NCI-H526 (cell line): ENCODE measurements around the gene CTNNBL1.
A peak's percentile ranks its signal among the peaks of the same experiment; 100 is the strongest.

Experiments used
- DNase-seq, 2 experiments: peaks; one replicate each; lab custom pipeline; 2025; lab: John Stamatoyannopoulos, UW

The CTNNBL1 gene

DNA sequence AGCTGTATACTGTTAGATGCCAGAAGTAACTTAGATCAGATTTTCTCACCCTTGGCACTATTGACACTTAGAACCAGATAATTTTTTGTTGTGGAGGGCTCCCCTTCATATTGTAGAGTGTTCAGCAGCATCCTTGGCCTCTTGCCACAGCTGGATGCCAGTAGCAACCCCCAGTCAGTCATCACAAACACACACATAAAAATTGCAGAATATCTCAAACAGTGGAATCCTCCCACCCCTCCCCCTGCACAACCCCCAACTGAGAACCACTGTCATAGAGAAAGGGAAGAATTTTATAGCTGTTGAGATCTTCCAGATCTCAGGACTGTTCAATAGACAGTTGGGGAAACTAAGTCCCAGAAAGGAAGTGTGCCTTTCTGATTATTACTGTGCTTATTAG, 127.9 kb downstream of the CTNNBL1 start:
- no peak for DNase-seq

- DNase-seq = no peak
These were observed 128.3 kb downstream of the CTNNBL1 start for GRCh38 chr20:37822141-37822601.

- no peak for DNase-seq
These were observed 129.6 kb downstream of the CTNNBL1 start for GRCh38 chr20:37823296-37823980.

DNA sequence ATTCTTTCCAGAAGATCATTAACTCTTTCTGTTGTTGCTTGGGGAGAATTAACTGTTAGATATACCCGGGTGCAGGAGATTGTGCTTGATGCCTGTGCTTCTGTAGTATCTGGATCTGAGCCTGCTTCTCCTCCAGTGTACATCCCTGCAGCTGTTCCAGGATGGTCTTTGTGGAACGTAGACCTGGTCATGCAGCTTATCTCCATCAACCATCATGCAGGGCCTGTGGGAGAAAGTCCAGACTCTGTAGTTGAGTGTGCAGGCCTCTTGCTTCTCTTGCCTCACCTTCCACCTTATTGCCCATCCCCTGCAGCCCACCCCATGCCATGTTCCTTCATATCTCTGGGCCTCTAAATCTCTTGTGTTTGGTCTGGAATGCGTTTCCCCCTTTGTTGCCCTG, 133.8 kb downstream of the CTNNBL1 start:
- no peak for DNase-seq

DNA sequence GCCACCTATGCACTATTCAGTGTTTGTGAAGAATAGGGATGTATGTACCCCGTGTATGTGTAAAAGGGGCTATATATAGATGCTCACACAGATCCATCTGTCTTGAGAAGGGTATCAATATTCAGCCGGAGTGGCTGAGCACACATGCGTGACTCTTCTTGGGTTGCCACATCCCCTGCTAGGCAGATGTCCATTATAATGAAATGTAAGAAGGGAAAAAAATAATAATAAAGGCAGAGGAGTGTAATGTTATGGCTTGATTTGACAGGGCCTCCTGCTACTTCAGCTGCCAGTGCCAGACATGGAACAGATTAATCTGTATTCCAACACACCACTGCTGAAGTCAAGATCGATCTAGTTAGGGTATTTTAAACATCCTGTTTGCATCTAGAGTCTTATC, 134.9 kb downstream of the CTNNBL1 start:
- no peak for DNase-seq

DNA sequence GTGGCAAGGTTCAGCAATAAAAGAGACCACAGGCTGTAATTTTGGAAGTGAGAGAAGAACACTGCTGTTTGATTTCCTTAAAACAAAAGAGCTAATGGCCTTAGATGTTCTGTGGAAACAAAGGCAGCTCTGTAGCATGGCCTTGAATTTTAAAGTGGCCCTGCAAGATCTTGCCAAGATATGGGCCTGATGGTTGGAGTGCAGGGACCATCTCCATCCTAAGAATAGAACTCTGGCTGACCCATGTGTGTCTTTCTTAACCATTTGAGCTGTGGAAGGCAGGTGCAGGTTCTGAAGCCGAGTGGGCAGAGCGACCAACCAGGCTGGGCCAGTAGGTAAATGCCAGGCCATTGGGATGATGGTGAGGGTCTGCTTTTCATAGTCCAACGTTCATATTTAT, 135.3 kb downstream of the CTNNBL1 start:
- no peak for DNase-seq

GRCh38 chr20:37833221-37833896, 139.5 kb downstream of the CTNNBL1 start:
- DNase-seq = no peak

- DNase-seq = no peak
These were observed 143.1 kb downstream of the CTNNBL1 start for GRCh38 chr20:37836926-37837325.

GRCh38 chr20:37837924-37838323, 144.1 kb downstream of the CTNNBL1 start:
- DNase-seq = no peak

GRCh38 chr20:37838769-37839431, 145.1 kb downstream of the CTNNBL1 start:
- DNase-seq = no peak

DNA sequence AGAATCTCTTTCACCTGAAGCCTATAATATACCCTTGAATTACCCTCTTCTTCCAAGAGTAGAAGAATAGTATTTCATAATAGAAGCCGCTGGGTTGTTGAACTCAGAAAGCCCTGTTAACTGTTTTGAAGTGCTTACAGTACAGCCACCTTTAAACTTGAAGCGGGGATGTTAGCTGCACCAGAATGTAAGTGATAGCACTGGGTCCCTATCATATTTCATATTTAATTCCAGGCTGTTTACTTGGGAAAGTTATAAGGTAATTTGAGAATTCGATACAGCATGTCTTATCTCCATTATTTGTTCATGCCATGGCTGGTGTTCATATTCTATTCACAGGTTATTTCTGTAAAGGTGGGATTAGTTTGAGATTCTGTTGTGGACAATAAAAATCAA, 145.6 kb downstream of the CTNNBL1 start:
- DNase-seq = peak; percentile 73 to 80

DNA sequence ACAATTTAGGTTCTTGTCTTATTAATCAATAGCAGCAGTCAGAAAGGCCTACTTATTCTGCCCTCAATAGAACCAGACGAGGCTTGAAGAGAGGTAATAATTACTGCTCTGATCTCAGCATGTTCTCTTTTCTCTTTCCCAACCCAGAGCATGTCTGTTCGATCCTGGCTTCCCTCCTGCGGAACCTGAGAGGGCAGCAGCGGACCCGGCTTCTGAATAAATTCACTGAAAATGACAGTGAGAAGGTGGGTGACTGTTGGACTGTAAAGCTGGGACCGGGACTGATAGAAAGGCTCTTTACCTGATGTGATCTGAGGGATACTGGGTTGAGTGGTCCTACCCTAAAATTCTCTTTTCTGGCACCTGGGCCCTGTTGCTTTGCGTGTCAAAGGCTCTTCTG, 146.1 kb downstream of the CTNNBL1 start:
- no peak for DNase-seq

DNA sequence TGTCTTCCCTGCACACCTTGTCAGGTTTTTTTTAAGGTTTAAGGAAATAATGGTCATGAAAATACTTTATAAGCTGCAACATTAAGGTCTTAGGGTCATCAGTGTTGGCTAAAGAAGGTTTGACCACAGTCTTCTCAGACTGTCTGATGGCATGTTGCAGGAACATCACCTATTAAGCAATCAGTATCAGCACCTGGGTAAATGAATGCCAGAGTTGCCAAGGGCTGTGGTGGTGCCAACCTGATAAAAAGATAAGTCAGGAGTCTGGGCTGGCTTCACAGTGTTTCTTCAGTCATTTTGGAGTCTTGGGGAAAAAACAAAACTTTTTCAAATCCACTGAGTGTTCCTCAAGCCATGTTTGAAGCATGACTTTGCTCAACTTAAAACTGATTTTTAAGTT, 147.6 kb downstream of the CTNNBL1 start:
- DNase-seq = no peak

DNA sequence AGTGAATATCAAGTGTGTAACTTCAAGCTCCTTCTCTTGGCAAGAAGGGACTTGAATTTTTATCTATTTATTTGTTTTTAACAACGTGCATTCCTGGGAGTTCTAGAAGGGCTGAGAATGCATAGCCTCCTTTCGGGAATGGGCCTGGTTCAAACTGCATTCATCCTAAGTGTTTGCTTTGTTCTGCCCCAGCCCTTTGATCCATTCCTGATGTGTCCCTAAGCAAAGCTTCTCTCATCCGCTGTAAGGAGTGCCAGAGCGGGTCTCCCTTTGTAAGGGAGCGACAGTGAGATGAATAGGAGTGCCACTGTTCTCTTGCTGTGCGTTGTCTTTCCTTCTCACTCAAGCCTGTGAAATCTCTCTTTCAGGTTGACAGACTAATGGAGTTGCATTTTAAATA, 148.1 kb downstream of the CTNNBL1 start:
- no peak for DNase-seq

- DNase-seq = peak in 1 of 2 experiments; percentile 25
These were observed 151.4 kb downstream of the CTNNBL1 start for GRCh38 chr20:37845241-37845681.

DNA sequence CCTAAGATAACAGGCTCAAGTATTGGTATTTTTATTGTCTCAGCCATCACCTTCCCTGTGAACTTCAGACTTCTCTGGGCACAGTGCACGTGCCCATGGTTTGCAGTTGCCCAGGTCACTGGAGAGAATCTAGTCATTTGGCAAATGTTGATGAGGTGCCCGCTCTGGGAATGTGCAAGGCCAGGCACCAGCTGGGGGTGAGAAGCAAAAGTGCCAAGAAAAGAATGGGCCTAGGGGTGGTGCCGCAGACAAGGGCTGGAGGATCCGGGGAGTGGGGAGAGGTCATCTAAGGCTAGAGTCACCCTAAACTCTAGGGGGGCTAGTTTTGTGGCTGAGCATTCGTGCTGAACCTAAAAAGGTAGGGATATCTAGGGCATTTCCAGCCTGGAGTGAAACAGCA, 152.0 kb downstream of the CTNNBL1 start:
- DNase-seq = no peak

- DNase-seq = peak; percentile 62 to 65
These were observed 152.7 kb downstream of the CTNNBL1 start for GRCh38 chr20:37846573-37846972.

- no peak for DNase-seq
These were observed 154.9 kb downstream of the CTNNBL1 start for GRCh38 chr20:37848706-37849105.

DNA sequence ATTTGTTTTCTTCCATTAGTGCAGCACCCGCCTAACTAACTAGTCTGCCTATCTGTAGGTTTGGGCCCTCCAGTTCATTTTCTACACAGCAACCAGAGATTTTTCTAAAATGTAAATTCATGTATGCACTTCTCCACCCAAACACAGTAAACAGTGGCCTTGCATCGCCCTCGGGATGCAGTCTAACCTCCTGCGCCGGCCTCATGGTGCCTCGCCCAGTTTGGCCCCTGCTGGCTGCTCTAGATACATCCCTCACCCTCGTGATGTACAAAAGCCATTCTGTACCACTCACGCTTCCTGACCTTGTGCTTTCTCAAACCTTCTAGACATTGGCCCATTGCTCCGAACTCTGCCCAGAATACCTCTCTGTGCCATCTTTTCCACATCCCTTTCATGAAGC, 155.3 kb downstream of the CTNNBL1 start:
- DNase-seq = no peak

DNA sequence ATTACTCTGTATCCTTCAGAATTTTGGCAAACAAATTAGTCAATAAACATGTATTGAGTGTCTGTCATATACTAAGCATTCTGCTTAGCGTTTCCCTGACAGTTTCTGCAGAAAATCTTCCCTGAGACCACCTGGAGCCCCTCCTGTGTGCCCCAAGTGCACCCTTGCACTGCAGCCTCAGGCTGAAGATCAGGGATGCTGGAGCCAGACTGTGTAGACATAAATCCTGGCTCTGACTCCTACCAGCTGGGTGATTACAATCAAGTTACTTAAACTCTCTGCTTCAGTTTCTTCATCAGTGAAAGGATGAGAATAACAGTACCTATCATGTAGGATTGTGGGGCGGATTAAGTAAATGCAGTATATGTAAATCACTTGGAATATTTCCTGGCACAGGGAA, 155.7 kb downstream of the CTNNBL1 start:
- DNase-seq = no peak

DNA sequence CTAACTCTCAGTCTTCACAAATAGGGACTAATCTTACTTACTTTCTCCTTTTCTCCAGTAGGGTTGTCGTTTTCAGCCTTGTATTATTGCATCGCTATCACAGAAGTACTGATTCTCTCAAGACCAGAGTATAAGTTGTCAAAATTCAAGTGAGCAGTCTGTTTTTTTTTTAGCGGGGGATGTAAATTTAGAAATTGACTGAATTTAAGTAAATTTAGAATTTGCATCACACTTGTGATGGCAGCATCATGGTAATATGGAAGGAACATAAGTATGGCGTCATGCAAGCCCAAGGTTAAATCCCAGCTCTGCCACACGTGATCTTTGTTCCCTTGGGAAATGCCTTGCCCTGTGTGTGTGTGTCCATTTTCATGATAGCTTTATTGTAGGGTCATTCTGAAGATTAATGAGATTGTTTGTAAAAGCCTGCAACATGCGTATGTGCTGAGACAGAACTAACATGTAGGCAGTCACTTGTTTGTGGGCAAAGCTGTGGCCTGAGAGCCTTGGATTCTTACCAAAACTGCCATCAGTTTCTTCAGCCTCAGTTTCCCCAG, 156.3 kb downstream of the CTNNBL1 start:
- no peak for DNase-seq

DNA sequence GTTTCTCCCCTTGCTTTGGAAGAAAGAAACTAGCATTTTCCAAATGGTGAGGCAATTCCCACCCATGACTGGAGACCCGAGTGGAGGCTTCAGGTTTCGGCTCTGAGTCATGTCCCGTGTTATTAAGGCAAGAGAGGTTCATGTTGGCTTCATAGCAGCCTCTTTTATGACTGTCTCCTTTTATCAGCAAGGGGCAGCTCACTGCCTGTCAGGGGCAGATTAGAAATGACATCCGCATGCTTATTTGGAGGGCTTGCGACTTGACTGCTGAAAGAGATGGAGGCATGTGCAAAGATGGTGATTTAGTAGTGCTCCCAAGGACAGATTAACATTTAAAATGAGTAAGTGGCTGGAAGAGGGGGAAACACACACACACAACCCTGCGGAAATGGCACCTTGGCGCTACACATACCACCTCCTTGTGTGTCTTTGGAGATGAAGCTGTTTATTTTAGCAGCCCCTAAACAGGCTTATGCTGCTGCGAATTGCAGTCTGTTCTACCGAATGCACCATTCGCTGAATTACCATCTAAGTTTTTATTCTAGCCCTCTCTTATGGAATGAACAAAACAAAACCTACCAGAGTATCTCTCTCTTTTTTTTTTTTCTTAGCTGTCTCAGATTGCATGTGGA, 157.0 kb downstream of the CTNNBL1 start:
- DNase-seq = no peak
